Liver (tissue), 3 donors: ENCODE data around the gene OR4F15.
"Not testable (repeated sequence)": the region's sequence is repeated elsewhere in the genome, so short reads cannot be mapped to it uniquely, and the experiment has no call there.

ENCODE experiments used
- RAD21 ChIP-seq, 2 donors: IDR thresholded peaks; 2 replicates each; pipeline ENCODE4 v1.6.1; 2016; ENCODE audit warnings: antibody characterized with exemption in 2 of 2, mild to moderate bottlenecking in 2 of 2
- TF ChIP-seq, protein P1 (sequence below): fragments of 150-350 bp; IDR thresholded peaks from 2 replicates; pipeline ENCODE4 v1.5.1; 2017; ENCODE audit warnings: improper control_type of control experiment, low read depth, low read length; ENCODE audit not compliant: missing input control
- donor health status: healthy.
- donor health status: healthy.

DNA sequence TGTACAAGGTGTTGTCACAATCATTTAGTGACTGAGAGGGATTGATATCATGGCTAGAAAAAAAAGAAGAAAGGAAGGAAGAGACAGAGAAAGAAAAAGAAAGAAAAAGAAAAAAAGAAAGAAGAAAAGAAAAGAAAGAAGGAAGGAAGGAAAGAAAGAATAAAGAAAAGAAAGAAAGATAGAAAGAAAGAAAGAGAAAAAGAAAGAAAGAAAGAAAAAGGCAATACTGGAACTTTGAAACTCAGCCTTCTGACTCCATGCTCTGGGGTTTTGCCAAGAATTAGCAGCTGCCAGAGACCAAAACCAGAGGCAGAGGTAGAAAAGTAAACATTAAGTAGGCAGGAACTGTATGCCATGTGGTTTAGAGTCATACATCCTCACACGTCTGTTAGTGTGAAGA, 31.8 kb upstream of the OR4F15 start:
- TF ChIP-seq, protein P1, sequence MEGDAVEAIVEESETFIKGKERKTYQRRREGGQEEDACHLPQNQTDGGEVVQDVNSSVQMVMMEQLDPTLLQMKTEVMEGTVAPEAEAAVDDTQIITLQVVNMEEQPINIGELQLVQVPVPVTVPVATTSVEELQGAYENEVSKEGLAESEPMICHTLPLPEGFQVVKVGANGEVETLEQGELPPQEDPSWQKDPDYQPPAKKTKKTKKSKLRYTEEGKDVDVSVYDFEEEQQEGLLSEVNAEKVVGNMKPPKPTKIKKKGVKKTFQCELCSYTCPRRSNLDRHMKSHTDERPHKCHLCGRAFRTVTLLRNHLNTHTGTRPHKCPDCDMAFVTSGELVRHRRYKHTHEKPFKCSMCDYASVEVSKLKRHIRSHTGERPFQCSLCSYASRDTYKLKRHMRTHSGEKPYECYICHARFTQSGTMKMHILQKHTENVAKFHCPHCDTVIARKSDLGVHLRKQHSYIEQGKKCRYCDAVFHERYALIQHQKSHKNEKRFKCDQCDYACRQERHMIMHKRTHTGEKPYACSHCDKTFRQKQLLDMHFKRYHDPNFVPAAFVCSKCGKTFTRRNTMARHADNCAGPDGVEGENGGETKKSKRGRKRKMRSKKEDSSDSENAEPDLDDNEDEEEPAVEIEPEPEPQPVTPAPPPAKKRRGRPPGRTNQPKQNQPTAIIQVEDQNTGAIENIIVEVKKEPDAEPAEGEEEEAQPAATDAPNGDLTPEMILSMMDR, result not testable (repeated sequence)
- not testable (repeated sequence) for TF ChIP-seq RAD21 (IDR thresholded peaks at IDR 0.05)
